Measurements from ENCODE around the gene GRM5.
A peak's percentile ranks its signal among the peaks of the same experiment; 100 is the strongest.

Gene GRM5

GRCh38 chr11:88603091-88603867 lies 462.5 kb downstream of the GRM5 start:
- no peak for DNase-seq

- DNase-seq: no peak
These were observed 468.4 kb downstream of the GRM5 start for GRCh38 chr11:88597387-88597786.

DNA sequence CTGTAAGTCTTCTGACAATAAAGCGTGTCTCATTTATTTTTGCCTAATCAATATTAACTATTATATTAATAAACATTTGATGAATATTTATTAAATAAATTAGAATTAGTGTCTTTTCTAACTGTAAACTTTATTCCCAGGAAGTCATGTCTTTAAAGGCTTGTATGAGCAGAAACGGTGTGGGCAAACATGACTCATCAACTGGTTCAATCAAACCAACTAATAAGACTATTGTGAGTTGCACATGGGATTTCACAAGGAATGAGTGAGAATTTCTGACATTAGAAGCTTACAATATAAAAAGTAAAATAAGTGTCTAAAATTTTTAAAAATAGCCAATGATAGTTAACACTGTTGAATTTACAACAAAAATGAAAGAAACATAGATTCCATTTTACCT lies 469.0 kb downstream of the GRM5 start:
- DNase-seq: no peak

DNA sequence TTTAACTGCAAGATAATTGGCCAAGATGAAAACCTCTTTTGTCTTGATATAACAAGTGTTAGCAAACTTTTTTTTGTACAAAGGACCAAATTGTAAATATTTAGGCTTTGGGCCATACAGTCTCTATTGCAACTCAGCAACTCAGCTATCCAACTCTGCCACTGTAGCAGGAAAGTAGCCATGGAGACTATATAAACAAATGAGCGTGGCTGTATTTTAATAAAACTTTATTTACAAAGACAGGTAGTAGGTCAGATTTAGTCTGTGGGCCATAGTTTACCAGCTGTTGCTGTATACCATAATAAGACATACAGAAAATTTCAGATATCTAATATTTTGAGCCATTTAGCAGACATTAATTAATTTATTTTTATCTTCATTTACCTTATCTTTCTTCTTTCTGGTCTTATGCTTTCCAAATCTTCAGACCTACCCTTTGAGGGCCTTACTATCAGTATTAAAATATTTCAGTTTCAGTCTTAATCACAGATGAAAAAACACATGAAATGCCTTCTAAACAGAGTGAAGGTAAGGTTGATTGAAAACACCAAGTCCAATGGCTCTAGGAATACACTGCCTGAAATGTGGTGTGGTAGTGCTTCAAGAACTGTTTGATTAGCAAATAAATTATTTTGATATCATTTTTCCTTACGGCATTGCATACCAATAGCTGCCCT lies 471.4 kb downstream of the GRM5 start:
- DNase-seq: no peak

DNA sequence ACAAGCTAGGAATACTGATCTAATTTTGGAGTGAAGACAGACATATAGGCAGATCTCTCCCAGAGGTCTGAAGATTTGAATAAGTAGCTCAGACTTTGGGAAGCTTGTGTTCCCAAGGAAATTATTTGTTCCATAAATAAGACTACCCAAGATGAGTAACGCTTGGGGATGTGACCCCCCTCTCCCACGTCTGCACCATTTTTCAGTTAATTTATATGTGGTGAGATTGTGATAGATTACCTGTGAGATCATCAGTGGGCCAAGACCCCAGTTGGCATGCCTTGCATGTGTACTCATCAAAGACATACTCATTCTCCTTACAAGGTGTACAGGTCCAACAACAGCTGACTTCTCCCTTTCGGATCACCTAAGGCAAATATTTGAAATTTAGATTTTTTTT lies 475.4 kb downstream of the GRM5 start:
- no peak for DNase-seq

DNA sequence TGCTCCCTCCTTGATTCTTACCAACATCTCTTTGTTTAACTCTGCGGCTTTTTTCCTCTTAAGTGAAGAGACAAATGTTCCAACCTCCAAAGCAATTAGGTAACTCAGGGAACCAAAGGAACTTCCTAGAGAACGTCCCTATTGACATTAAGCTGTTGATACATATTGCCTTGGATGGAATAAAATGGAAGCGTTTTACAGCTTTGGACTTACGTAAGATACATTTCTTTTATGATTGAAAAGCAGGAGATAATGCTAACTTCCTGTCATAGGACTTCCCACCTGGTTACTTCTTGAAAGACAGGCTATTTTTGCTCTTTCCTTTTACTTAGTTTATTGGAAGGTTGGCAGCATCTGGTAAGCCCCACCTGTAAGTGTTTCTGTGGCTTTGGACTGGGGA lies 482.5 kb downstream of the GRM5 start:
- no peak for DNase-seq

DNA sequence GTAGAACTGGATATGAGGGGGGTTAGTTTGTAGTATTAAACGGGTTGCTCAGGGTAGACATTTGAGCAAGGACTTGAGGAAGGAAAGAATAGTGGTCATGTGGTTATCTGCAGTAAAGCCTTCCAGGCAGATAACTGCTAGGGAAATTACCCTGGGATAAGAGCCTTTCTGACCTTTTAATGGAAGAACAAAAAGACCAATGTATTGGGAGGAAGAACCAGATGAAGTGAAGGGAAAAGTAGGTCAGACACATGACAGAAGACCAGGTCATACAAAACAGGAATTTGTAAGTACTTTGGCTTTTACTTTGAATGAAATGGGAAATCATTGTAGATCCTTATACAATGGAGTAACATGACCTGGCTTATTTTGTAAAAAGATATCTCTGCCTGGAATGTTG lies 486.3 kb downstream of the GRM5 start:
- DNase-seq: no peak

GRCh38 chr11:88576741-88577140 lies 489.0 kb downstream of the GRM5 start:
- DNase-seq: no peak

GRCh38 chr11:88575916-88576315 lies 489.9 kb downstream of the GRM5 start:
- no peak for DNase-seq

GRCh38 chr11:88569342-88569741 lies 496.4 kb downstream of the GRM5 start:
- no peak for DNase-seq

DNA sequence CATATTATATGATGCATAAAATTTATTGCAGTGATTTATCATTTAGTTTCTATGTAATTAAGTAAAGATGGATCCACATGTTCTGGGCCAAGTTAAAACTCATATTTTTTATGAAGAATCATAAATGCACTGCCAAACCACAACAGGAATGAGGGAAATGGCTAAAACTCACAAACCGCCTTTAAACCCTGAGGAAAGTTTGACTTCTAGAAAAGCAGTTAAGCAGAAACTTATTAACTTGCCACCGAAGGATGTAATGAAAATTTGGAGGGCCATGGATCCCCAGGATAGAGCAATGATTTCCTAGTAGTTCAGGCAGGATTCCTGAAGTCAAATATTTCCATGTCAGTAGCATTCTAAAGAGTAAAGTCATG lies 510.0 kb downstream of the GRM5 start:
- no peak for DNase-seq

- no peak for DNase-seq
These were observed 510.6 kb downstream of the GRM5 start for GRCh38 chr11:88555018-88555828.

GRCh38 chr11:88553204-88553603 lies 512.6 kb downstream of the GRM5 start:
- no peak for DNase-seq

- DNase-seq: peak; percentile 38
These were observed 513.3 kb downstream of the GRM5 start for GRCh38 chr11:88552379-88553062.

GRCh38 chr11:88544656-88545280 lies 521.0 kb downstream of the GRM5 start:
- DNase-seq: no peak

GRCh38 chr11:88543902-88544655 lies 521.7 kb downstream of the GRM5 start:
- DNase-seq: peak; percentile 77

GRCh38 chr11:88541006-88541405 lies 524.8 kb downstream of the GRM5 start:
- no peak for DNase-seq

- DNase-seq: no peak
These were observed 527.7 kb downstream of the GRM5 start for GRCh38 chr11:88538098-88538497.

DNA sequence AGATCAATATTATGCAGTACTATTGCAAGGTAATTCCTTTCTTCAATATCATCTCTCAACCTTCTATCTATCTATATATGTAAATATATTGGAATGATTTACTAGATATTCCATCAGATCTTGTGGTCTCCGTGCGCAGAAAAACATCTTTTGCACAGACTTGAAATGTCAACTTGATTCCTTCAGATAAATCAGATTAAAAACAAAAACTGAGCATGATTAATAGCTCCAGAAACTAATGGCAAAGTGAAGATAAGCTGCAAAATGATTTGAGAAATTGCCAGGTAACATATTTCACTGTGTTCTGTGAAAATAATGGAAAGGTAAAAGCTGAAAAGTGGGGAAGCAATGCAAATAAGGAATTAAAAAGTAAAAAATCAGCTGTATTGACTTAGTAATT lies 528.2 kb downstream of the GRM5 start:
- no peak for DNase-seq

GRCh38 chr11:88536616-88537265 lies 529.0 kb downstream of the GRM5 start:
- no peak for DNase-seq

DNA sequence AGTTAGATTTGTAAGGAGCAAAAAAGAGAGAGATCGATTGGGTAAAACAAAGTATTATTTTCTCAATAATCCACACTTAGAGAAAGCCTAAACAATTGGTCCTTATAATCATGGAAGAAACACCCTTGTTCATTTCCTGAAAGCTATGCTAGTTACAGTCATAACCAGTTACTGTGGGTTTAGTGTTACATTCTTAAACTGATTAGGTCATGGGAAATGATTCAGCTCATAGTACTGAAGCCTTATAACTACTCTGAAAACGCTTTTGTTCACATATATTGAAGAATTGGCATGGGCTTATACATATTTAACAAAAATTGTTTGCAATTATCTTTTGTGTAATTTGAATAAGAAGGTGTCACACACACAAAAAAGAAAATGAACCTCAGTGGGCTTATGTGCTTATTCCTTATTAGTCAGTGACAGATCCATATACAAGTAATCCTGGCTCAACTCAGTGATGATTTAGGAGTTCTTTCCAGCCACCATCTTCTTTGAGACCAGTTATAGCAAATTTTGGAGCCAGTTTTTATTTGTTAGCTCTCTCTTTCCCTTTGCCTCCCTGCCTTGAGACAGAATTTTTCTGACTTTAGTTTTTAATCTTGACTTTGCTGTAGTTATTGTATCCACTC lies 529.8 kb downstream of the GRM5 start:
- DNase-seq: no peak
